Chondrocyte (in vitro differentiated cells): ENCODE data around the gene LYL1. TPM values are rescaled to one million over a fixed set of nuclear protein-coding genes. Genes with fewer than 3 reads are reported as not detected.

Experiments used
- DNase-seq: peaks from one replicate; pipeline ENCODE4 v3.0.0; 2021; ENCODE audit warnings: mixed read lengths, low spot score
- H3K27ac Mint-ChIP-seq: one replicate; pipeline ENCODE4 v1.8.0; 2021; ENCODE audit warnings: mild to moderate bottlenecking, moderate library complexity, mixed read lengths; ENCODE audit not compliant: unreplicated experiment
- H3K27me3 Mint-ChIP-seq: 2 replicates; pipeline ENCODE4 v1.8.0; 2021; ENCODE audit warnings: low read depth, mixed read lengths
- H3K36me3 Mint-ChIP-seq: 2 replicates; pipeline ENCODE4 v1.8.0; 2021; ENCODE audit warnings: low read depth, mixed read lengths
- H3K4me1 Mint-ChIP-seq: 2 replicates; pipeline ENCODE4 v1.8.0; 2021; ENCODE audit warnings: low read depth, mild to moderate bottlenecking, mixed read lengths
- H3K4me3 Mint-ChIP-seq: one replicate; pipeline ENCODE4 v1.8.0; 2021; ENCODE audit warnings: mild to moderate bottlenecking, moderate library complexity, mixed read lengths; ENCODE audit not compliant: unreplicated experiment
- H3K9me3 Mint-ChIP-seq: 2 replicates; pipeline ENCODE4 v1.8.0; 2021; ENCODE audit warnings: low read depth, mixed read lengths
- total RNA-seq: library from RNA; stranded (reverse); gene quantifications from 3 replicates; pipeline ENCODE4 v1.2.1, GENCODE V29; 2021
- TF ChIP-seq, protein P1 (sequence below): fragments of 200-600 bp; sonication (generic); IDR thresholded peaks from 2 replicates; pipeline ENCODE4 v1.5.0; 2021; ENCODE audit warnings: antibody characterized with exemption, mild to moderate bottlenecking, moderate library complexity

The LYL1 gene
- total RNA-seq, 1 donor from 2014 or later: 0.47 TPM

DNA sequence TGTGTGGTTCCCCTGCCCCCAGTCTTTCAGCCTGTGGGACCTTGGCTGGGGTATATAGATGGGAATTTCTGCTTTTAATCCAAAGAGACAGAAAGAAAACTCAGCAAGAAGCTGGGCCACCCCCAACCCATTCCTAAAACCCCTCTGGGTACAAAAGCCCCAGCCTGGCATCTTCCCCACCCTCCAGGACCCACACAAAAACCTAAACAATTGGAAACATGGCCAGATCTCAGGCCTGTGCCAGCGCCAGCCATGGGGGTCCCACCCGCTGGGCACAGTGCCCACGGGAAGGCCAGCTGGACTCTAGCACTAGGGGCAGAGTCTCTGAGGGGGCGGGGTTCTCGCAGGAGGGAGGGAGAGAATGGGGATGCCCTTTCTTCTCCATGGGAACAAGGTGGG lies 8.6 kb downstream of the LYL1 start:
- TF ChIP-seq, protein P1, sequence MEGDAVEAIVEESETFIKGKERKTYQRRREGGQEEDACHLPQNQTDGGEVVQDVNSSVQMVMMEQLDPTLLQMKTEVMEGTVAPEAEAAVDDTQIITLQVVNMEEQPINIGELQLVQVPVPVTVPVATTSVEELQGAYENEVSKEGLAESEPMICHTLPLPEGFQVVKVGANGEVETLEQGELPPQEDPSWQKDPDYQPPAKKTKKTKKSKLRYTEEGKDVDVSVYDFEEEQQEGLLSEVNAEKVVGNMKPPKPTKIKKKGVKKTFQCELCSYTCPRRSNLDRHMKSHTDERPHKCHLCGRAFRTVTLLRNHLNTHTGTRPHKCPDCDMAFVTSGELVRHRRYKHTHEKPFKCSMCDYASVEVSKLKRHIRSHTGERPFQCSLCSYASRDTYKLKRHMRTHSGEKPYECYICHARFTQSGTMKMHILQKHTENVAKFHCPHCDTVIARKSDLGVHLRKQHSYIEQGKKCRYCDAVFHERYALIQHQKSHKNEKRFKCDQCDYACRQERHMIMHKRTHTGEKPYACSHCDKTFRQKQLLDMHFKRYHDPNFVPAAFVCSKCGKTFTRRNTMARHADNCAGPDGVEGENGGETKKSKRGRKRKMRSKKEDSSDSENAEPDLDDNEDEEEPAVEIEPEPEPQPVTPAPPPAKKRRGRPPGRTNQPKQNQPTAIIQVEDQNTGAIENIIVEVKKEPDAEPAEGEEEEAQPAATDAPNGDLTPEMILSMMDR: peak; percentile 63
- Mint-ChIP-seq H3K27me3 (peaks cover 11% of the 10 kb centered on the region), H3K27ac (no peak overlapping the region), H3K4me3 (no peak overlapping the region), H3K9me3 (no peaks in the 10 kb centered on the region), H3K4me1 (peaks cover 64% of the 10 kb centered on the region), H3K36me3 (peaks cover 7% of the 10 kb centered on the region)
- DNase-seq: no peak

DNA sequence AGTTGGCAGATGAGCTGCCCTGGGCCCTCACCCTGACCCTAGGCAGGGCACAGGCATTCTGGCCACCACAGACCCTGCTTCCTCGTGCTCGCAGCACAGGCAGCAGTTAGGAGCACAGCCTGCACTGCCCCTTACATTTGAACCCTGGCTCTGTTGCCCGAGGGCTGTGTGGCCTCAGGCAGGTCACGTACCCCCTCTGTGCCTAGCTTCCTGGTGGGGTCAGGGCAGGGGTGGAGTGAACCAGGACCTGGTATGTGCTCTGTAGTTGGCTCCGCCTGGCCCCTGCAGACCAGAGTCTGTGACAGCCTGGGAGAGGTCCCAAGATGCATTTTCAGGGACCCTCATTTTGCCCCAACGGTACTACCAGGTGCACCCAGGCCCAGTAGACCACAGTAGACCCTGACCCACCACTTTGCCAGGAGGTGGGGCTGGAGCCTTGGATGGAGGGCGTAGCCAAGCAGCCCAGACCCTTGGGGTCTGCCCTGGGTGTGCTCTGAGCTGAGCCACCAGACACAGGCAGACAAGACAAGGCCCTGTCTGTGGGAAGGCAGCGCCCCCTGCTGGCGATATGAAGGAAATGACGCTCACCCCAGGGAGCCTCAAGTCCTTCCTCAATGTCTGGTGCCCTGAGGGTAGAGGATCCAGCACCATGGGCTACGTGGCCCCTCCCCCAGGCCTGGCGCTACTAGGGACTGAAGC lies 9.1 kb downstream of the LYL1 start:
- no peak overlapping the region for H3K4me3 Mint-ChIP-seq
- H3K4me1 Mint-ChIP-seq: peaks cover 61% of the 10 kb centered on the region
- no peaks in the 10 kb centered on the region for H3K9me3 Mint-ChIP-seq
- H3K27me3 Mint-ChIP-seq: peaks cover 10% of the 10 kb centered on the region
- peak overlapping the region; percentile 61 for H3K27ac Mint-ChIP-seq
- no peak for DNase-seq
- TF ChIP-seq, protein P1: peak; percentile 97
- H3K36me3 Mint-ChIP-seq: peaks cover 8% of the 10 kb centered on the region

DNA sequence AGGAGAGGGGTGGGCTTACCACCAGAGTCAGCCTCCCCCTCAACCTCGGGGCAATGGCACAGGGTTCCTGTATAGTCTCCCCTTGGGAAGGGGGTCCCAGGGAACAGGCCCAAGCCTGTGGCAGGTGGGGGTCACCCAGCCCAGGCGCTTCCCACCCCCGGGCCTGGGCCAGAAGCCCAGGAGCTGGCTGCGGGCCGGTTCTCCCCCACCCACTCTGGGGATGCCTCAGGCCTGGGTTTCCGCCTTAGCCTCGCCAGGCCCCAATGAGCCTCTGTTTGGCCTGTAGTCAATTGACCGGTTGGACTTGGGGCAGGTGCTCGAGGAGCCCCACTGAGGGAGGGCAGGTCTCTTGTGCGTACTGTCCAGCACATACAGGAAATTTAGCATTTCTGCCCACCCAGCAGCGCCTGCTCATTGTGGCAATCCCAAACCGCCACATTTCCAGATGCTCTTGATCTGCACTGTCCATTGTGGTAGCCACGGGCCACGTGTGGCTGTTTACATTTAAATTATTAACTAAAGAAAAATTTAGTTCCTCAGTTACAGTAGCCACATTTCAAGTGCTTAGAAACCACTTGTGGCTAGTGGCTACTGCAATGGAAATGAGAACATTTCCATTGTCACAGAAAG lies 9.9 kb downstream of the LYL1 start:
- Mint-ChIP-seq H3K4me1 (peaks cover 57% of the 10 kb centered on the region), H3K27ac (peak overlapping the region; percentile 71), H3K4me3 (no peak overlapping the region), H3K36me3 (peaks cover 13% of the 10 kb centered on the region), H3K9me3 (no peaks in the 10 kb centered on the region), H3K27me3 (peaks cover 7% of the 10 kb centered on the region)
- TF ChIP-seq, protein P1: no peak
- DNase-seq: no peak

DNA sequence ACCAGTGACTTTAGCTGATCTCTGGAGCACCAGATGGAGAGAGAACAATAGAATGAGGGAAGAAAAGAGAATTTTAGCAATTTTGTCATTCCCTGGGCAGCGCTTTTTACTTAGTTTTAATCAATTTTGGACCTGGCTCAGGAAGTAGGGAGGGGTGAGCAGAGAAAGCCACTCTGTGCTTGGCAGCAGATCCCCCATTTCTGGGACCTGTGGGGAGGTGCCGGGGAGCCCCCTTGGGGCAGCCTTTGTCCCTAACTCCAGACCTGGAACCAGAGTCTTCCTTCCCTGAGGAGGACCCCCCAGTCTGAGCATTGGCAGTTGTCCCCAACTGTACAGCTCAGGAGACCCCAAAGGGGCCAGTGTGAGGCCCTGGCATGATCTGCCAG lies 10.5 kb downstream of the LYL1 start:
- Mint-ChIP-seq H3K27ac (peak overlapping the region; percentile 94), H3K36me3 (peaks cover 14% of the 10 kb centered on the region), H3K9me3 (no peaks in the 10 kb centered on the region), H3K27me3 (peaks cover 7% of the 10 kb centered on the region), H3K4me3 (peak overlapping the region; percentile 62), H3K4me1 (peaks cover 57% of the 10 kb centered on the region)
- TF ChIP-seq, protein P1: no peak
- DNase-seq: no peak

DNA sequence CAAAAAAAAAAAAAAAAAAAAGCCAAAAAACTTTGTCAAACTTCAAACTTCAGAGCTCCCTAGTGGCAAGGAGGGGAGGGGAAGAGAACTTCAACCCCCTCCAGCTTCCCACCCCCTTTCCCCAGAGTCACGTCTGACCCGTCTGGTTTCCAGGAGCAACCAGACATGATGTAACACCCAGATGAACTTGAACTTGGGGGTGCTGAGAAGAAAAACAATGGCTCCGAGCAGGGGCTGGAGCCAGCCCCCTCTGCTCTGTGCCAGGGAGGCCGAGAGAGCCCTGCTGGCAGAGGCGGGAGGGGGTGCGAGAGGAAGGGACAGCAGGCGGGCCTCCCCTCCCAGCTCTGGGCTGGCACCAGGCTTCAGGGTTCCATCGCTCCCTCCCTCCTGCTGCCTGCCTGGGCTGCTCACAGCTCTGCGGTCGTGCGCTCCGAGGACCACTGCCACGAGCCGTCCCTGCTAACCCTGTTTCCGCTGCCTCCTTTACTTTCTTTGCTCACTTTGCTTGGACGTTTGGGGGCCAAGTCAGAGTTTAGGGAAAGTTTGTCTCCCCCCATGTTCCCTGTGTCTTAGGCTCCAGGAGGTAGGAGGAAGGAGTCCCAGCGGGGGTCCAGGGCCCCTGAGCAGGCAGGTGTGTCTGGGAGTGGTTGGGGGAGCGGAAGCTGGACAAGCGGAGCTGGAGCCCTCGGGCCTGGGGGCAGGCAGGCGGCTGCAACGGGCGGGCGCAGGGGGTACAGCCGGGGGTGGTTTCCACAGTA lies 11.1 kb downstream of the LYL1 start:
- DNase-seq: peak; percentile 96
- peak overlapping the region; percentile 94 for H3K27ac Mint-ChIP-seq

More for the DNA sequence above, 11.1 kb downstream of the LYL1 start:
- H3K36me3 Mint-ChIP-seq: peaks cover 15% of the 10 kb centered on the region
- H3K9me3 Mint-ChIP-seq: no peaks in the 10 kb centered on the region
- H3K27me3 Mint-ChIP-seq: peaks cover 3% of the 10 kb centered on the region
- H3K4me3 Mint-ChIP-seq: peak overlapping the region; percentile 62
- TF ChIP-seq, protein P1: peak; percentile 49
- H3K4me1 Mint-ChIP-seq: peaks cover 54% of the 10 kb centered on the region
